GM12878 (cell line): Measurements from ENCODE around the gene CEBPB. TPM values are rescaled to one million over a fixed set of nuclear protein-coding genes. Genes with fewer than 3 reads are reported as not detected.

ENCODE experiments used
- ATAC-seq: fragments of 200-7000 bp; cut with Tn5 transposase; 3 replicates; pipeline ENCODE4 v1.9.1; 2020; ENCODE audit warnings: mild to moderate bottlenecking, moderate library complexity
- BruUV-seq: library from RNA; stranded (reverse); fragments of 400-500 nt; replicated peaks from 2 replicates; lab custom pipeline; 2021; lab: Mats Ljungman, UMichigan
- CTCF ChIA-PET: fragments of 300-600 bp; sonication (Branson Sonifier 250); formaldehyde crosslinking; extraction: SDS; loops from one replicate; lab custom pipeline; 2021; ENCODE audit warnings: inconsistent platforms; lab: Yijun Ruan, JAX
- POLR2A ChIA-PET: fragments of 350-600 bp; formaldehyde crosslinking; extraction: SDS; loops from one replicate; lab custom pipeline; 2021; ENCODE audit warnings: inconsistent platforms; lab: Charles Lee
- RAD21 ChIA-PET: fragments of 300-600 bp; sonication (Branson Sonifier 250); formaldehyde crosslinking; loops from one replicate; lab custom pipeline; 2023; ENCODE audit warnings: antibody characterized with exemption; ENCODE audit not compliant: unreplicated experiment; lab: Charles Lee
- SMC1A ChIA-PET: fragments of 300-600 bp; sonication (Branson Sonifier 250); formaldehyde crosslinking; loops from one replicate; lab custom pipeline; 2023; ENCODE audit not compliant: unreplicated experiment, uncharacterized antibody; lab: Charles Lee
- DNase-seq: peaks from one replicate; pipeline ENCODE4 v3.0.0-alpha.2; 2011; ENCODE audit warnings: low read depth, low spot score
- FAIRE-seq: peaks from 3 replicates; lab custom pipeline; 2011; peaks lifted over from hg19 to GRCh38; lab: Jason Lieb, UNC
- H2AFZ ChIP-seq: 2 replicates; pipeline ENCODE4 v1.6.0; 2011; ENCODE audit warnings: low read depth, low read length, control low read depth; ENCODE audit not compliant: control insufficient read depth
- H3K27ac ChIP-seq: 2 replicates; pipeline ENCODE4 v1.5.1; 2011; ENCODE audit warnings: control low read depth; ENCODE audit not compliant: control insufficient read depth, insufficient read depth
- H3K27me3 ChIP-seq, 2 experiments: replicated peaks in 1 of 2; 2 replicates each; pipeline versions ENCODE4 v1.6.0 to v1.6.1; 2011; ENCODE audit warnings: low read length in 1 of 2; ENCODE audit not compliant: control insufficient read depth in 2 of 2, insufficient read depth in 2 of 2
- H3K36me3 ChIP-seq, 2 experiments: 2 replicates each; pipeline ENCODE4 v1.5.1; 2011; ENCODE audit warnings: low read length in 1 of 2; ENCODE audit not compliant: control insufficient read depth in 2 of 2, insufficient read depth in 2 of 2
- H3K4me1 ChIP-seq: 2 replicates; pipeline ENCODE4 v1.6.1; 2011; ENCODE audit warnings: mild to moderate bottlenecking, low read length, moderate library complexity, mixed read lengths; ENCODE audit not compliant: control insufficient read depth, insufficient read depth
- H3K4me2 ChIP-seq: 2 replicates; pipeline ENCODE4 v1.6.0; 2011; ENCODE audit warnings: control low read depth; ENCODE audit not compliant: control insufficient read depth, insufficient read depth
- H3K4me3 ChIP-seq: fragments of 200-600 bp; sonication (generic); 2 replicates; pipeline ENCODE4 v1.5.1; 2016
- H3K79me2 ChIP-seq: 2 replicates; pipeline ENCODE4 v1.6.0; 2011; ENCODE audit warnings: low read length; ENCODE audit not compliant: control insufficient read depth, insufficient read depth
- H3K9ac ChIP-seq: 2 replicates; pipeline ENCODE4 v1.8.0; 2011; ENCODE audit warnings: low read length, control low read depth, mixed read lengths; ENCODE audit not compliant: control insufficient read depth, insufficient read depth
- H3K9me3 ChIP-seq: replicated peaks from 3 replicates; pipeline ENCODE4 v1.5.1; 2011; ENCODE audit warnings: mild to moderate bottlenecking, low read length; ENCODE audit not compliant: control insufficient read depth, insufficient read depth
- H4K20me1 ChIP-seq: 2 replicates; pipeline ENCODE4 v1.6.0; 2011; ENCODE audit not compliant: control insufficient read depth, insufficient read depth
- ASH2L ChIP-seq: fragments of 300-600, 200-600 bp; sonication (generic); IDR thresholded peaks from 2 replicates; pipeline ENCODE4 v1.6.1; 2017; ENCODE audit warnings: low read depth, mild to moderate bottlenecking, borderline replicate concordance
- CHD4 ChIP-seq: fragments of 200-600 bp; sonication (generic); IDR thresholded peaks from 2 replicates; pipeline ENCODE4 v1.6.1; 2016; ENCODE audit warnings: mild to moderate bottlenecking
- ESRRA ChIP-seq: IDR thresholded peaks from 2 replicates; pipeline ENCODE4 v1.6.1; 2012; ENCODE audit warnings: mild to moderate bottlenecking, low read length, improper control_type of control experiment
- IRF4 ChIP-seq: IDR thresholded peaks from 2 replicates; pipeline ENCODE4 v1.6.1; 2011; ENCODE audit warnings: low read depth, low read length
- MEF2B ChIP-seq: fragments of 450-650 bp; IDR thresholded peaks from 2 replicates; pipeline ENCODE4 v1.6.1; 2018; ENCODE audit warnings: mild to moderate bottlenecking, moderate library complexity; ENCODE audit not compliant: partially characterized antibody, poor library complexity, severe bottlenecking
- NBN ChIP-seq: fragments of 450-650 bp; IDR thresholded peaks from 2 replicates; pipeline ENCODE4 v1.6.1; 2016
- NFIC ChIP-seq: IDR thresholded peaks from 2 replicates; pipeline ENCODE4 v1.6.1; 2012; ENCODE audit warnings: low read depth, mild to moderate bottlenecking, inconsistent platforms, low read length, moderate library complexity
- PML ChIP-seq: IDR thresholded peaks from 2 replicates; pipeline ENCODE4 v1.6.1; 2012; ENCODE audit warnings: low read length, inconsistent platforms
- RAD51 ChIP-seq: fragments of 450-650 bp; IDR thresholded peaks from 2 replicates; pipeline ENCODE4 v1.6.1; 2016; ENCODE audit warnings: moderate library complexity, mild to moderate bottlenecking, inconsistent platforms
- WGBS: methylation state at CpG from one replicate; pipeline ENCODE4 v1.1.6; 2016; ENCODE audit warnings: low lambda C conversion rate; ENCODE audit not compliant: insufficient replicate concordance, insufficient coverage; ENCODE audit errors: missing lambda C conversion rate; 5-methylcytosine and 5-hydroxymethylcytosine counted together
- in situ Hi-C: fragments of 300-500 bp; cut with MboI; formaldehyde crosslinking; loops from 9 replicates; pipeline ENCODE4 v1.14.3; 2018; ENCODE audit warnings: mixed read lengths
- intact Hi-C: fragments of 100-400 bp; cut with micrococcal nuclease; formaldehyde crosslinking; loops from one replicate; pipeline ENCODE4 v1.14.2; 2022; ENCODE audit not compliant: unreplicated experiment
- polyA plus RNA-seq, 11 experiments: library from polyadenylated mRNA; depleted of rRNA in 4 of 11; unstranded in 6 of 11; stranded (reverse) in 5 of 11; fragments of >200 nt; fragmentation: Nextera tagmentation in 4 of 11; fragmentation: Illumina TruSeq in 1 of 11; extraction: Ambion mirVana in 4 of 11; extraction: Trizol in 1 of 11; gene quantifications; 1 replicate in 1 of 11; 2 replicates in 10 of 11; pipeline versions ENCODE4 v1.2.1 to v1.2.3, GENCODE V29; 2011 to 2016; ENCODE audit warnings: inconsistent platforms in 2 of 11, missing spikeins in 2 of 11, low read depth in 1 of 11
- total RNA-seq, 4 experiments: library from RNA; depleted of rRNA in 3 of 4; stranded (reverse); fragments of >200 nt in 3 of 4; fragmentation: Illumina TruSeq in 1 of 4; extraction: Trizol in 1 of 4; gene quantifications; 2 replicates each; pipeline versions ENCODE4 v1.2.1 to v1.2.3, GENCODE V29; 2013 to 2021
- TF ChIP-seq, protein P1 (sequence below): IDR thresholded peaks from 2 replicates; pipeline ENCODE4 v1.6.1; 2012; ENCODE audit warnings: low read depth, low read length, improper control_type of control experiment
- TF ChIP-seq, protein P2 (sequence below): IDR thresholded peaks from 2 replicates; pipeline ENCODE4 v1.6.1; 2012; ENCODE audit warnings: low read depth, low read length, improper control_type of control experiment

CEBPB gene
- total and polyA plus RNA-seq, 10 of the 15 experiments (the other 5 are each of a cell fraction or from before 2014, with no cell fraction given): 0.18 to 8.8 (median 1.6) TPM

DNA sequence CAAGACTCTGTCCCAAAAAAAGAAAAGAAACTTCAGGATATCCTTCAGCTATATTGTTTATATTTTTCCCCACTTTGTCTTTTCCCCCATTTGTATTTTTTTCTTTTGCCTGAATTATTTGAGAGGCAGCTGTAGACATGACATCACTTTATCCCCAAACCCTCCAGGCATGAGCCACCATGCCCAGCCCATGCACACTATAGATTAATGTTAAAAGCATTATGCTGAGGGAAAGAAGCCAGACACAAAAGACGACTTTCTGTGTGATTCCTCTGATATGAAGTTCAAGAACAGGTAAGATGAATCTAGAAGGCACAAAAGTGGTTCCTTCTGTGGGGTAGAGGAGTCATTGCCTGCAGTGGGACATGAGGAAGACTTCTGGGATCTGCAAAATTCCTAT is 16.4 kb downstream of the CEBPB start:
- intact Hi-C loops: no loop called here
- Histone ChIP-seq H3K4me3 (no peak overlapping the region), H3K27me3 (no peaks in the 10 kb centered on the region; a peak in 1 of 4 replicates), H3K4me2 (no peak overlapping the region), H2AFZ (no peak overlapping the region), H3K27ac (no peak overlapping the region), H3K79me2 (no peaks in the 10 kb centered on the region), H3K9me3 (no peaks in the 10 kb centered on the region), H4K20me1 (no peaks in the 10 kb centered on the region), H3K4me1 (no peaks in the 10 kb centered on the region), H3K9ac (no peak overlapping the region), H3K36me3 (no peaks in the 10 kb centered on the region)
- ChIA-PET RAD21 (no interaction called here), POLR2A (no interaction called here), SMC1A (no interaction called here), CTCF (interaction anchor here (0.6 to 0.7 kb wide), 2 partner anchors 200 to 649 kb away, joined by 3 read pairs; no protein-coding TSS in a partner anchor)
- ATAC-seq (no peak), DNase-seq (no peak), FAIRE-seq (no peak)
- WGBS: 0% methylated on average over 1 of the region's 1 CpG
- in situ Hi-C loops: no loop called here
- TF ChIP-seq ESRRA: no peak
- TF ChIP-seq, protein P1, sequence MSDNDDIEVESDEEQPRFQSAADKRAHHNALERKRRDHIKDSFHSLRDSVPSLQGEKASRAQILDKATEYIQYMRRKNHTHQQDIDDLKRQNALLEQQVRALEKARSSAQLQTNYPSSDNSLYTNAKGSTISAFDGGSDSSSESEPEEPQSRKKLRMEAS: no peak
- TF ChIP-seq MEF2B: no peak
- TF ChIP-seq ASH2L: no peak
- no peak for TF ChIP-seq IRF4
- TF ChIP-seq PML: no peak
- TF ChIP-seq, protein P2, sequence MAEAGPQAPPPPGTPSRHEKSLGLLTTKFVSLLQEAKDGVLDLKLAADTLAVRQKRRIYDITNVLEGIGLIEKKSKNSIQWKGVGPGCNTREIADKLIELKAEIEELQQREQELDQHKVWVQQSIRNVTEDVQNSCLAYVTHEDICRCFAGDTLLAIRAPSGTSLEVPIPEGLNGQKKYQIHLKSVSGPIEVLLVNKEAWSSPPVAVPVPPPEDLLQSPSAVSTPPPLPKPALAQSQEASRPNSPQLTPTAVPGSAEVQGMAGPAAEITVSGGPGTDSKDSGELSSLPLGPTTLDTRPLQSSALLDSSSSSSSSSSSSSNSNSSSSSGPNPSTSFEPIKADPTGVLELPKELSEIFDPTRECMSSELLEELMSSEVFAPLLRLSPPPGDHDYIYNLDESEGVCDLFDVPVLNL: no peak
- no peak for TF ChIP-seq RAD51
- TF ChIP-seq CHD4: no peak
- no peak for TF ChIP-seq NFIC
- no peak for TF ChIP-seq NBN
- BruUV-seq: no TSS peak
